Peyer's patch (tissue), 4 donors: Measurements from ENCODE around the gene BCAS3. TPM values are rescaled to one million over a fixed set of nuclear protein-coding genes. Genes with fewer than 3 reads are reported as not detected.

Experiments
- DNase-seq, 3 donors: peaks; one replicate each; pipeline ENCODE4 v3.0.0-alpha.2; 2017 to 2019
- H3K27ac ChIP-seq, 4 donors: fragments of 200-600 bp; sonication (generic); one replicate each; pipeline ENCODE4 v1.5.1; 2016 to 2019
- H3K27me3 ChIP-seq, 2 donors: fragments of 200-600 bp; sonication (generic); one replicate each; pipeline ENCODE4 v1.5.1; 2019
- H3K36me3 ChIP-seq, 3 donors: fragments of 200-600 bp; sonication (generic); one replicate each; pipeline ENCODE4 v1.5.1; 2016 to 2019
- H3K4me1 ChIP-seq, 4 donors: fragments of 200-600 bp; sonication (generic); one replicate each; pipeline ENCODE4 v1.5.1; 2016 to 2019
- H3K4me3 ChIP-seq, 4 donors: fragments of 200-600 bp; sonication (generic); 1 replicate in 3 of 4; 2 replicates in 1 of 4; pipeline ENCODE4 v1.5.1; 2016 to 2019; ENCODE audit warnings: mild to moderate bottlenecking in 1 of 4
- H3K9me3 ChIP-seq, 4 donors: fragments of 200-600 bp; sonication (generic); one replicate each; pipeline ENCODE4 v1.5.1; 2016 to 2019; ENCODE audit warnings: mild to moderate bottlenecking in 1 of 4
- CTCF ChIP-seq, 6 experiments: fragments of 450-650 bp in 4 of 6; fragments of 200-600 bp in 2 of 6; sonication (generic) in 1 of 6; IDR thresholded peaks; one replicate each; pipeline ENCODE4 v1.5.1; 2017 to 2019; ENCODE audit warnings: antibody characterized with exemption in 6 of 6, mild to moderate bottlenecking in 3 of 6, moderate library complexity in 1 of 6
- POLR2A ChIP-seq, 2 donors: fragments of 450-650 bp; IDR thresholded peaks; one replicate each; pipeline ENCODE4 v1.5.1; 2017; ENCODE audit warnings: antibody characterized with exemption in 2 of 2, mild to moderate bottlenecking in 2 of 2, moderate library complexity in 2 of 2
- total RNA-seq, 4 donors: library from RNA; depleted of rRNA; stranded (reverse); fragments of >200 nt; gene quantifications; one replicate each; pipeline ENCODE4 v1.1.0, GENCODE V29; 2016

The BCAS3 gene
- total RNA-seq, 4 donors from 2014 or later, result 25.7 to 109 (median 57.1) TPM

- Histone ChIP-seq H3K4me1 (no peaks in the 10 kb centered on the region), H3K27me3 (no peaks in the 10 kb centered on the region), H3K9me3 (no peaks in the 10 kb centered on the region), H3K36me3 (no peaks in the 10 kb centered on the region), H3K27ac (no peak overlapping the region), H3K4me3 (no peak overlapping the region)
- DNase-seq, result no peak
- TF ChIP-seq POLR2A (IDR thresholded peaks at IDR 0.05) (no peak), CTCF (IDR thresholded peaks at IDR 0.05) (no peak)
Observed at GRCh38 chr17:61160204-61160603, 482.6 kb downstream of the BCAS3 start.

- no peak overlapping the region for H3K4me3 ChIP-seq
- TF ChIP-seq CTCF (IDR thresholded peaks at IDR 0.05) (no peak), POLR2A (IDR thresholded peaks at IDR 0.05) (no peak)
- H3K9me3 ChIP-seq, result no peaks in the 10 kb centered on the region
- no peak for DNase-seq
- no peak overlapping the region for H3K27ac ChIP-seq
- no peaks in the 10 kb centered on the region for H3K27me3 ChIP-seq
- H3K4me1 ChIP-seq, result no peaks in the 10 kb centered on the region
- H3K36me3 ChIP-seq, result no peaks in the 10 kb centered on the region
Observed at GRCh38 chr17:61160789-61161445, 483.3 kb downstream of the BCAS3 start.

GRCh38 chr17:61161615-61162134, 484.0 kb downstream of the BCAS3 start:
- TF ChIP-seq CTCF (IDR thresholded peaks at IDR 0.05), result no peak
- no peak for TF ChIP-seq POLR2A (IDR thresholded peaks at IDR 0.05)
- no peaks in the 10 kb centered on the region for H3K9me3 ChIP-seq
- no peak for DNase-seq
- H3K36me3 ChIP-seq, result no peaks in the 10 kb centered on the region
- no peak overlapping the region for H3K4me3 ChIP-seq
- H3K4me1 ChIP-seq, result no peaks in the 10 kb centered on the region
- H3K27ac ChIP-seq, result no peak overlapping the region
- H3K27me3 ChIP-seq, result no peaks in the 10 kb centered on the region

GRCh38 chr17:61164517-61164916, 486.9 kb downstream of the BCAS3 start:
- Histone ChIP-seq H3K27me3 (no peaks in the 10 kb centered on the region), H3K36me3 (no peaks in the 10 kb centered on the region), H3K4me1 (no peaks in the 10 kb centered on the region), H3K4me3 (no peak overlapping the region), H3K27ac (no peak overlapping the region), H3K9me3 (no peaks in the 10 kb centered on the region)
- TF ChIP-seq POLR2A (IDR thresholded peaks at IDR 0.05), result no peak
- no peak for TF ChIP-seq CTCF (IDR thresholded peaks at IDR 0.05)
- DNase-seq, result no peak

GRCh38 chr17:61167075-61167474, 489.4 kb downstream of the BCAS3 start:
- DNase-seq, result no peak
- Histone ChIP-seq H3K27ac (no peak overlapping the region), H3K36me3 (no peaks in the 10 kb centered on the region), H3K4me1 (no peaks in the 10 kb centered on the region), H3K9me3 (no peaks in the 10 kb centered on the region), H3K27me3 (no peaks in the 10 kb centered on the region), H3K4me3 (no peak overlapping the region)
- TF ChIP-seq CTCF (IDR thresholded peaks at IDR 0.05), result no peak
- no peak for TF ChIP-seq POLR2A (IDR thresholded peaks at IDR 0.05)
